Right lobe of liver (tissue), 4 donors: ENCODE measurements around the gene CDC16.

Source experiments
- POLR2A ChIP-seq: fragments of 450-650 bp; IDR thresholded peaks from one replicate; pipeline ENCODE4 v1.6.1; 2017; ENCODE audit warnings: antibody characterized with exemption, mild to moderate bottlenecking
- TF ChIP-seq, protein P1 (sequence below), 4 donors: fragments of 200-600 bp in 3 of 4; fragments of 450-650 bp in 1 of 4; IDR thresholded peaks; one replicate each; pipeline versions ENCODE4 v1.5.1 to v1.8.0; 2016 to 2022; ENCODE audit warnings: antibody characterized with exemption in 4 of 4, mild to moderate bottlenecking in 2 of 4
- donor health status: DM: no; HTN: no; CAD: no.
- donor health status: DM: no; HTN: no; CAD: no.
- donor health status: DM: no; HTN: yes; CAD: no.

DNA sequence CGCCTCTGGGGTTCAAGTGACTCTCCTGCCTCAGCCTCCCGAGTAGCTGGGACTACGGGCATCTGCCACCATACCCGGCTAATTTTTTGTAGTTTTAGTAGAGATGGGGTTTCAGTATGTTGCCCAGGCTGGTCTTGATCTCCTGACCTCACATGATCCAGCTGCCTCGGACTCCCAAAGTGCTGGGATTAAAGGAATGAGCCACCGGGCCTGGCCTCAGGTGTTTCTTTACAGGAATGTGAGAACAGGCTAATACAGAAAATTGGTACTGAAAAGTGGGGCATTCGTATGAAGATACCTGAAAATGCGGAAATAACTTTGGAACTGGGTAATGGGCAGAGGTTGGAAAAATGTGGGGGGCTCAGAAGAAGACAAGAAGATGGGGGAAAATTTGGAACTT, 2.8 kb upstream of the CDC16 start:
- TF ChIP-seq, protein P1, sequence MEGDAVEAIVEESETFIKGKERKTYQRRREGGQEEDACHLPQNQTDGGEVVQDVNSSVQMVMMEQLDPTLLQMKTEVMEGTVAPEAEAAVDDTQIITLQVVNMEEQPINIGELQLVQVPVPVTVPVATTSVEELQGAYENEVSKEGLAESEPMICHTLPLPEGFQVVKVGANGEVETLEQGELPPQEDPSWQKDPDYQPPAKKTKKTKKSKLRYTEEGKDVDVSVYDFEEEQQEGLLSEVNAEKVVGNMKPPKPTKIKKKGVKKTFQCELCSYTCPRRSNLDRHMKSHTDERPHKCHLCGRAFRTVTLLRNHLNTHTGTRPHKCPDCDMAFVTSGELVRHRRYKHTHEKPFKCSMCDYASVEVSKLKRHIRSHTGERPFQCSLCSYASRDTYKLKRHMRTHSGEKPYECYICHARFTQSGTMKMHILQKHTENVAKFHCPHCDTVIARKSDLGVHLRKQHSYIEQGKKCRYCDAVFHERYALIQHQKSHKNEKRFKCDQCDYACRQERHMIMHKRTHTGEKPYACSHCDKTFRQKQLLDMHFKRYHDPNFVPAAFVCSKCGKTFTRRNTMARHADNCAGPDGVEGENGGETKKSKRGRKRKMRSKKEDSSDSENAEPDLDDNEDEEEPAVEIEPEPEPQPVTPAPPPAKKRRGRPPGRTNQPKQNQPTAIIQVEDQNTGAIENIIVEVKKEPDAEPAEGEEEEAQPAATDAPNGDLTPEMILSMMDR (IDR thresholded peaks at IDR 0.05): no peak
- no peak for TF ChIP-seq POLR2A
